Sciatic nerve (tissue), 2 donors: ENCODE measurements around the gene SPTY2D1. TPM values are rescaled to one million over a fixed set of nuclear protein-coding genes. Genes with fewer than 3 reads are reported as not detected.
"Not testable (repeated sequence)": the region's sequence is repeated elsewhere in the genome, so short reads cannot be mapped to it uniquely, and the experiment has no call there.

Source experiments
- ATAC-seq: fragments of 200-7000 bp; cut with Tn5 transposase; one replicate; pipeline ENCODE4 v1.9.1; 2020; ENCODE audit warnings: mild to moderate bottlenecking, moderate library complexity
- DNase-seq: peaks from one replicate; pipeline ENCODE4 v3.0.0-alpha.2; 2020; ENCODE audit warnings: low spot score
- intact Hi-C: fragments of 100-400 bp; cut with DNase I; formaldehyde crosslinking; loops from one replicate; pipeline ENCODE4 v1.14.2; 2022
- total RNA-seq: library from RNA; stranded (reverse); fragmentation: NEBNext Ultra II Directional; extraction: Animal tissue kit (Norgen Biotek cat#: 25700); gene quantifications from one replicate; pipeline ENCODE4 v1.2.1, GENCODE V29; 2021
- donor health status: DM: no; HTN: no; CAD: no.
- donor health status: DM: no; HTN: no; CAD: no.

The SPTY2D1 gene
- 16.3 TPM for total RNA-seq

- peak; percentile 99 for ATAC-seq
- intact Hi-C loops: no loop called here
- peak; percentile 99 for DNase-seq
These were observed at the start of gene SPTY2D1 for GRCh38 chr11:18634140-18635032. TSS of gene SPTY2D1 (minus strand) at chr11:18634342. CDS start at chr11:18634257, 85 bp downstream.

GRCh38 chr11:18682466-18682865 is 48.3 kb upstream of the SPTY2D1 start:
- ATAC-seq (no peak), DNase-seq (no peak)
- intact Hi-C loops: no loop called here

- intact Hi-C loops, ATAC-seq, DNase-seq: not testable (repeated sequence)
These were observed 47.8 kb upstream of the SPTY2D1 start for GRCh38 chr11:18681949-18682348.

- DNase-seq (no peak), ATAC-seq (no peak)
- intact Hi-C loops: no loop called here
These were observed 43.4 kb upstream of the SPTY2D1 start for GRCh38 chr11:18677560-18677959.

GRCh38 chr11:18676803-18677202 is 42.7 kb upstream of the SPTY2D1 start:
- ATAC-seq (no peak), DNase-seq (no peak)
- intact Hi-C loops: no loop called here

GRCh38 chr11:18672209-18672608 is 38.1 kb upstream of the SPTY2D1 start:
- ATAC-seq, DNase-seq, intact Hi-C loops: not testable (repeated sequence)

- DNase-seq (no peak), ATAC-seq (no peak)
- intact Hi-C loops: no loop called here
These were observed 37.1 kb upstream of the SPTY2D1 start for GRCh38 chr11:18671246-18671645.

GRCh38 chr11:18669711-18670110 is 35.6 kb upstream of the SPTY2D1 start:
- no peak for DNase-seq
- ATAC-seq: no peak
- intact Hi-C loops: no loop called here

GRCh38 chr11:18669219-18669596 is 35.1 kb upstream of the SPTY2D1 start:
- no peak for DNase-seq
- intact Hi-C loops: no loop called here
- ATAC-seq: no peak

GRCh38 chr11:18668131-18668530 is 34.0 kb upstream of the SPTY2D1 start:
- ATAC-seq (no peak), DNase-seq (no peak)
- intact Hi-C loops: no loop called here

GRCh38 chr11:18665353-18665872 is 31.3 kb upstream of the SPTY2D1 start:
- ATAC-seq, intact Hi-C loops: not testable (repeated sequence)

GRCh38 chr11:18657673-18658072 is 23.5 kb upstream of the SPTY2D1 start:
- ATAC-seq (no peak), DNase-seq (no peak)
- intact Hi-C loops: no loop called here

More at GRCh38 chr11:18665353-18665872, 31.3 kb upstream of the SPTY2D1 start:
- not testable (repeated sequence) for DNase-seq

GRCh38 chr11:18650859-18651557 is 16.9 kb upstream of the SPTY2D1 start:
- DNase-seq: no peak
- no peak for ATAC-seq
- intact Hi-C loops: no loop called here

- DNase-seq (no peak), ATAC-seq (no peak)
- intact Hi-C loops: no loop called here
These were observed 16.2 kb upstream of the SPTY2D1 start for GRCh38 chr11:18650353-18650752.

- ATAC-seq, intact Hi-C loops, DNase-seq: not testable (repeated sequence)
These were observed 8.9 kb upstream of the SPTY2D1 start for GRCh38 chr11:18643034-18643433.

GRCh38 chr11:18641677-18642076 is 7.5 kb upstream of the SPTY2D1 start:
- intact Hi-C loops: no loop called here
- no peak for ATAC-seq

GRCh38 chr11:18633256-18634139 is 644 bp downstream of the SPTY2D1 start:
- ATAC-seq (no peak), DNase-seq (no peak)
- intact Hi-C loops: no loop called here

More at GRCh38 chr11:18641677-18642076, 7.5 kb upstream of the SPTY2D1 start:
- DNase-seq: no peak

GRCh38 chr11:18632841-18633240 is 1.3 kb downstream of the SPTY2D1 start:
- intact Hi-C loops: no loop called here
- no peak for ATAC-seq
- no peak for DNase-seq

- intact Hi-C loops: no loop called here
- no peak for ATAC-seq
These were observed 10.0 kb downstream of the SPTY2D1 start for GRCh38 chr11:18624161-18624560.

More at GRCh38 chr11:18624161-18624560, 10.0 kb downstream of the SPTY2D1 start:
- no peak for DNase-seq
